Fibroblast of pulmonary artery (primary cell): ENCODE data around the gene NUSAP1.
A peak's percentile ranks its signal among the peaks of the same experiment; 100 is the strongest.
"Not testable (repeated sequence)": the region's sequence is repeated elsewhere in the genome, so short reads cannot be mapped to it uniquely, and the experiment has no call there.

ENCODE experiments used
- DNase-seq: peaks from one replicate; pipeline ENCODE4 v3.0.0-alpha.2; 2010; ENCODE audit warnings: low read depth
- H3K4me3 ChIP-seq: replicated peaks from 2 replicates; pipeline ENCODE4 v1.5.1; 2011; ENCODE audit warnings: low read depth, mild to moderate bottlenecking, control low read depth, low read length, moderate library complexity
- CTCF ChIP-seq: IDR thresholded peaks from 2 replicates; pipeline ENCODE4 v1.5.1; 2011; ENCODE audit warnings: mild to moderate bottlenecking, control low read depth, low read length, inconsistent platforms; ENCODE audit errors: missing control alignments

Gene NUSAP1

DNA sequence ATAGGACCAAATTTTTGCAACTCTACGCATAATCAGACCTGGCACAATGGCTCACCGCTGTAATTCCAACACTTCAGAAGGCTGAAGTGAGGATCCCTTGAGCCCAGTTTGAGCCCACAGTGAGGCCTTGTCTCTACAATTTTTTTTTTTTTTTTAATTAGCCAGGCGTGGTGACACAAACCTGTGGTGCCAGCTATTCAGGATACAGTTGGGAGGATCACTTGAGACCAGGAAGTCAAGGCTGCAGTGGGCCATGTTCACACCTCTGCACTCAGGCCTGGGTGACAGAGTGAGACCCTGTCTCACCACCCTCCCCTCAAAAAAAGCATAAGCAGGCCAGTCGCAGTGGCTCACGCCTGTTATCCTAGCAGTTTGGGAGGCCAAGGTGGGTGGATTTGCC is 25.0 kb upstream of the NUSAP1 start:
- TF ChIP-seq CTCF, result no peak
- DNase-seq, result no peak
- no peak overlapping the region for H3K4me3 ChIP-seq

DNA sequence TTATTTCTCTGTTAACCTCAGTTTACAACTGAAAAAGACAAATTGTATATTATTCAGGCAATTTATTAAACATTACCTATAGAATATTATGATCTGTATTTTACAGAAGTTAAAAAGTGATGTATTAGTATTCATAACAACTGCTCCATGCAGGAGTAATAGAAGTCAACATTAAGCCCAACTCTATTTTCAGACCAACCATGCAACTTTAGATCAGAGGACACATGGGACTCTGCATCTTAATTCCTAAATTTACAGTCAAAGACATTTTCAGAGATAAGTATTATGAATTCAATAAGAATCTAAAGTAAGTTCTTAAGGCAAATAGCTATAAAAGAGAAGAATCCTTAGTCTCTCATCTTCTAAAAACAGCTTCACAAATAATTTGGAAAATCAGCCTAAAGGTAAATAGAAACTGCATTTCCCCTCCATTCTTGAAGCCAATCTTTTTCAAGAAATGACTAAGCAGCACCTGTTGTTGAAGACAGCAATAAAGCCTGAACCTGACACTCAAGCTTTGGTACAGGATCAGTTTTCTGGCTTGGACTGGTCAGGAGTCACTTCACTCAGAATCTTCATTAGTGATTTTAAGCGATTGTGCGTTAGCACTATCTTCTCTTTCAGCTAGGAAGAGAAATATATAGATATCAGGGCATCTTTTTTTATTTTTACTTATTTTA is 23.3 kb upstream of the NUSAP1 start:
- DNase-seq, result no peak
- no peak overlapping the region for H3K4me3 ChIP-seq
- no peak for TF ChIP-seq CTCF

- H3K4me3 ChIP-seq, DNase-seq: not testable (repeated sequence)
Measured at GRCh38 chr15:41320805-41321330, 11.8 kb upstream of the NUSAP1 start.

GRCh38 chr15:41323611-41324010 is 9.1 kb upstream of the NUSAP1 start:
- no peak for DNase-seq
- TF ChIP-seq CTCF, result no peak
- no peak overlapping the region for H3K4me3 ChIP-seq

DNA sequence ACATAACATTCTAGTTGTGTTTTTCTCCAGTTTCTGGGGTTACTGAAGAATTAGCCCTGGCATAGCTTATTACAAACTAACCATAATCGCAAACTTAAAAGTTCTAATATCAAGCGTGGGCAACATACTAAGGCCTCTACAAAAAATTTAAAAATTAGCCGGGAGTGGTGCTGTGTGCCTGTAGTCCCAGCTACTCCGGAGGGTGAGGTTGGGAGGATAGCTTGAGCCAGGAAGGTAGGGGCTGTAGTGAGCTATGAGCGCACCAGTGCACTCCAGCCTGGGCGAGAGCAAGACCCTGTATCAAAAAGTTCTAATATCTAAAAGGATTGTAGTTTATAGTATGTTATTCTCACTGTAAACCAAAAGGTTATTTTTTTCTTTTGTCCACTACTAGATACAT is 1.4 kb upstream of the NUSAP1 start:
- DNase-seq, result no peak
- TF ChIP-seq CTCF, result no peak
- no peak overlapping the region for H3K4me3 ChIP-seq

GRCh38 chr15:41331833-41332193 is 868 bp upstream of the NUSAP1 start:
- peak; percentile 76 for TF ChIP-seq CTCF
- peak overlapping the region; percentile 97 for H3K4me3 ChIP-seq
- DNase-seq, result peak; percentile 56

GRCh38 chr15:41333026-41333562 is 413 bp downstream of the NUSAP1 start:
- DNase-seq, result no peak
- peak overlapping the region; percentile 97 for H3K4me3 ChIP-seq
- TF ChIP-seq CTCF, result no peak
